ENCODE results near the gene HID1.

DNA sequence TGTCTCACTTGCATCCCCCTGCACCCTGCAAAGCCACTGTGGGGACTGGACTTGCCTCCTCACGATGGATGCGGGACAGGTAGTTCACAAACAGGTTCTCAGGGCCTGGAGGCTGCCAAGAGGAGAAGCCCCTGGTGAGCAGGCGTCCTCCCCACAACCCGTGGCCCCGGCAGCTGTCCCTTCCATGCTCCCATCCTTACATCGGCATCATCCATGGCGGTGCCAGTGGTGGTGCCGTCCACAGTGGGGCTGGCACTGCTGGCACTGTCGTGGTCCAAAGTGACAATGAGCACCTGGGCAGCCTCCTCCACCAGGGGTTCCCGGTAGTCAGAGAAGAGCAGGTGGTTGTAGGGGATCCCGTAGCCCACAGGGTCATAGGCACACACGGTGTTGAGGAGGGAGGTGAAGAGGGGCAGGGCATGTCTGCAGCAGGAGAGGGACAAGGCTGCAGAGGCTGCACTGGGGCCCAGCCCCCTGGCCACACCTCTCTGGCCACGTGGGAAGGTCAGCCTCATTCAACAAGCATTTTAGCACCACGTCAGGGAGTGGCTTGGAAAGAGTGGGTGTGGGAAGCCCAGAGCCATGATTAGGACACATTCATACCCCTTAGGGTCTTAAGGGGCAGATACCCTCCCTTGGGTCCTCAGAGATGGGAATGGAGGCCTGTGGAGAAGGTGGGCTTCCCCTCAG is 12.6 kb downstream of the HID1 start:
- no peak for TF ChIP-seq EZH2phosphoT487 (IDR thresholded peaks at IDR 0.05; ENCODE audit: borderline replicate concordance)
- no peak for TF ChIP-seq POLR2A (IDR thresholded peaks at IDR 0.05; ENCODE audit: borderline replicate concordance, extremely low read depth, insufficient read depth, insufficient read length)
- TF ChIP-seq, protein P1, sequence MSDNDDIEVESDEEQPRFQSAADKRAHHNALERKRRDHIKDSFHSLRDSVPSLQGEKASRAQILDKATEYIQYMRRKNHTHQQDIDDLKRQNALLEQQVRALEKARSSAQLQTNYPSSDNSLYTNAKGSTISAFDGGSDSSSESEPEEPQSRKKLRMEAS (IDR thresholded peaks at IDR 0.05) = no peak
- no peak for TF ChIP-seq POLR2AphosphoS5 (IDR thresholded peaks at IDR 0.05; ENCODE audit: low read depth, low read length)
- TF ChIP-seq EGR1 (IDR thresholded peaks at IDR 0.05; ENCODE audit: low read depth) = no peak
- TF ChIP-seq, protein P2, sequence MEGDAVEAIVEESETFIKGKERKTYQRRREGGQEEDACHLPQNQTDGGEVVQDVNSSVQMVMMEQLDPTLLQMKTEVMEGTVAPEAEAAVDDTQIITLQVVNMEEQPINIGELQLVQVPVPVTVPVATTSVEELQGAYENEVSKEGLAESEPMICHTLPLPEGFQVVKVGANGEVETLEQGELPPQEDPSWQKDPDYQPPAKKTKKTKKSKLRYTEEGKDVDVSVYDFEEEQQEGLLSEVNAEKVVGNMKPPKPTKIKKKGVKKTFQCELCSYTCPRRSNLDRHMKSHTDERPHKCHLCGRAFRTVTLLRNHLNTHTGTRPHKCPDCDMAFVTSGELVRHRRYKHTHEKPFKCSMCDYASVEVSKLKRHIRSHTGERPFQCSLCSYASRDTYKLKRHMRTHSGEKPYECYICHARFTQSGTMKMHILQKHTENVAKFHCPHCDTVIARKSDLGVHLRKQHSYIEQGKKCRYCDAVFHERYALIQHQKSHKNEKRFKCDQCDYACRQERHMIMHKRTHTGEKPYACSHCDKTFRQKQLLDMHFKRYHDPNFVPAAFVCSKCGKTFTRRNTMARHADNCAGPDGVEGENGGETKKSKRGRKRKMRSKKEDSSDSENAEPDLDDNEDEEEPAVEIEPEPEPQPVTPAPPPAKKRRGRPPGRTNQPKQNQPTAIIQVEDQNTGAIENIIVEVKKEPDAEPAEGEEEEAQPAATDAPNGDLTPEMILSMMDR (IDR thresholded peaks at IDR 0.05 in 2 of 3, conservative IDR thresholded peaks at IDR 0.05 in 1 of 3; ENCODE audit: borderline replicate concordance in 1 of 3, insufficient read depth in 1 of 3, low read depth in 2 of 3, low read length in 2 of 3) = no peak
- no peak for TF ChIP-seq CBX3 (IDR thresholded peaks at IDR 0.05; ENCODE audit: low read depth)
- TF ChIP-seq RAD21 (IDR thresholded peaks at IDR 0.05; ENCODE audit: low read depth) = no peak
